Activated naive CD4-positive, alpha-beta T cell (primary cell): ENCODE results near the gene NEB.
"Not testable (repeated sequence)": the region's sequence is repeated elsewhere in the genome, so short reads cannot be mapped to it uniquely, and the experiment has no call there.

Experiments used
- DNase-seq, 4 experiments: peaks; one replicate each; lab custom pipeline; 2025; lab: John Stamatoyannopoulos, UW

The NEB gene

DNA sequence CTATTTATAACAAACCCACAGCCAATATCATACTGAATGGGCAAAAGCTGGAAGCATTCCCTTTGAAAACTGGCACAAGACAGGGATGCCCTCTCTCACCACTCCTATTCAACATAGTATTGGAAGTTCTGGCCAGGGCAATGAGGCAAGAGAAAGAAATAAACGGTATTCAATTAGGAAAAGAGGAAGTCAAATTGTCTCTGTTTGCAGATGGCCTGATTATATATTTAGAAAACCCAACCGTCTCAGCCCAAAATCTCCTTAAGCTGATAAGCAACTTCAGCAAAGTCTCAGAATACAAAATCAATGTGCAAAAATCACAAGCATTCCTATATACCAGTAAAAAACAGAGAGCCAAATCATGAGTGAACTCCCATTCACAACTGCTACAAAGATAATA, 176.4 kb downstream of the NEB start:
- DNase-seq: not testable (repeated sequence)

DNA sequence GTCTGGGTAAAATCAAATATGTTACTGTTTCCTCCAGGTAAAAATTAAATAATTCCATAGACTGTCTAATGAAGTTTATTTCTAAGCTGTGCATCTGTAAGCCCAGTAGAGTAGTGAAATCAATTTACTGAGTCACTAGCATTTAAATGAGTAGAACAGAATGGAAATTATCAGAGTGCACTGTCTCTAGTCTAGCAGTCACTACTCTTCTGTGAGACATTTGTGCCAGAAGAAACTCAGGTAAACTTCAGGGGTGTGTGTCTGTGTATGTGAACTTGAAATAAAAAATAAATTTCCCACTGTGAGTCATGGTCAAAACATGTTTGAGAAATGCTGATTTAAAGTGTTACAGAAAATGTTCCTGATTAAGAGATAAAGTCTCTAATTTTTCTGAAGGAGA, 178.2 kb downstream of the NEB start:
- no peak for DNase-seq

DNA sequence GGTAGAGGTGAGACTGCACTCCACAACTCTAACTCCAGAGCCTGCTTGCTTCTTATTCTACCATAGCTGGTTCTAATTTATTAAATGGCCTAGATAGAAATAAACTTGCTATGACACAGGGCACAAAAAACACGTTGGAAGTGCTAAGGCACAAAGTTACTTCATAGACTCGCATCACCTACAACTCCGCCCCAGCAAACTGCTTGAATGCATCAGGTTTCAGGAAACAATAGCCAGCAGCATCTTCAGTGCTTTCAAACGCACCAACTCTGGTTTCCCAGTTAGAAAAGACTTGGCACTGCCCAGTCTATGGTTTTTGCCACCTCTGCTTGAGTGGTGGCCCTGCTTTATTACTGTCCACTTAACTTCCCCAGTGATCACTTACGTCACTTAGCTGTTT, 182.0 kb downstream of the NEB start:
- DNase-seq: no peak

DNA sequence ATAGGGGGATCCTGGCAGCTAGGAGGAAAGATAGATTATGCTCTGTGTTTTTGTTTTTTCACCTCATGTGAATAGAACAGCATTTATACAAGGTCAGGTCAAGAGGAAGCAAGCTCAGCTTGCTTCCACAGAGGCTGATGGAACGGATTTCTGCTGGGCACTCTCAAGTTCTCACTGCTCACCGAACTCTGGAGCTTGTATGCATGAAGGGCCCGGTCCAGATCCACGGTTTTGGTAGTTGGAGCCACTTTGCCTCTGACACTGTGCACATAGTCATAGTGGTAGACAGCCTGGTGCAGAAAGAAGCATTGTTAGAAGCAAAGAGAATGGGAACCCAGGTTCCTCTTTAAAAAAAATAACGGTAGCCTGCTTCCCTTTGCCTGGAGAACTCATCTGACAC, 182.7 kb downstream of the NEB start:
- DNase-seq: no peak

DNA sequence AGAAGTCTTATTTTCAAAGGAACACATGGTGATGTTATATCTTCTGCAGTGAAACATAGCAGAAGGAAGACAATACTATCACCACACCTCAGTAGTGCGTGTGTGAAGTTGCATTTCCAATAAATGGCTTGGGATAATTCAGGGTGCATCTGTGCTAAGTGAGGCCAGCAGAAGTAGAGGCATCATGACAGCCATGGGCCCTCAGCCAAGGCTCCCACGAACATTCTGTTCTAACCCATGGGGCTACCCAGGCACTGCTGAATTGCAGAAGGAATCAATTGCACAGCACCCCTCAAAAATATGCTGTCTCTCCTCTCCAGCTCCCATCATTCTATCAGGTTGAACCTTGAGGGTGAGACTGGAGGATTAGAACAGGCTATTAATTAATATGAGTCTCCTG, 185.1 kb downstream of the NEB start:
- DNase-seq: no peak

DNA sequence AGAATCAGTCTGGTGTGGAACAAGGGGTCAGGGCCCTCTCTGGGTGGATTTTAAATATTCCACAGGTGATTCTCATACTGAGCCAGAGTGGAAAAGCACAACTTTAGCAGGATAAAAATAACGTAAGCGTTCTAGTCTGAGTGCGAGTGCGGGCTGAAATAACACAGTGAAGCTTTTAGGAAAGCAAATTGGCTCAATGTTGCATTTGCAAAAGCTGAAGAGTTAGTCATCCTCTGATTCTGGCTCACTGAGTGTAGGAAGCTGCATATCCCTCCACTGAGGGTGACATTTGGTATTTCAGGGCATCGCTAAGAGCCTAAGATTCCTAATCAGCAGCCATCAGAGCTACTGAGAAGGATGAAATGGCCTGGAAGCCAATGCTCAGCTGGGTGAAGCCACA, 189.8 kb downstream of the NEB start:
- DNase-seq: no peak

DNA sequence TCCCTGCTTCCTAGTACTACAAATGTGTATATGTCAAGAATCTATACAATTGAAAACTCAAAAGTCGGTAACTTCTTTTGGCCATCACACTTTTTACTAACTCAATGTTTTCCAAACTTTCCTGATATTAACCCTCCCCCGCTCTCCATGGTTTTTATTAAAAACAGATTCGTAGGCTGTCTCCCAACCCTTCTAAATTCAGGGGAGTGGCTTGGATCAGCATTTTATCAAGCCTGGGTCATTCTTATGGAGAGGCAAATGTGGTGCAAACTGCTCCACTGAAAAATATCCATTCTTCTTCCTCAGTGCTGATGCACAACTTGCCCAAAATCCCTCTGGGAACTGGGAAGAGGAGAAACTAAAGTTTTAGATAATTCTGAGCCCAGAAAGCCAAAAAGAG, 190.4 kb downstream of the NEB start:
- DNase-seq: no peak

DNA sequence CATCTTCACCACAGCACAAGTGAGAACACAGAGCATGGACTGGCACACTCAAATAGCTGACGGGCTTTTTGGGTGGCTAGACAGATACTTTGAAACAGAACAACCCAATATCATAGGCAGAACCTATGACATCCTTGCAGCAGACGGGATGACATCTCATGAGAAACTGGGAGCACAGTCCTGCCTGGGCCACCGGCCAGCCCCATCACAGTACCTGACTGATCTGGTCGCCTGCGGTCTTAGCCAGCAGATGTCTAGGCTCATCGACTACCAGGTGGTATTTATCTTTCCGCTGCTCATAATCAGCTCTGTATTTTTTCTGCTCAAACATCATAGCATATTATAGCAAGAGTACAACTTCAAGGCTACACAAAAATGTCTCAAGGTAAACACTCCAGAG, 200.3 kb downstream of the NEB start:
- no peak for DNase-seq

DNA sequence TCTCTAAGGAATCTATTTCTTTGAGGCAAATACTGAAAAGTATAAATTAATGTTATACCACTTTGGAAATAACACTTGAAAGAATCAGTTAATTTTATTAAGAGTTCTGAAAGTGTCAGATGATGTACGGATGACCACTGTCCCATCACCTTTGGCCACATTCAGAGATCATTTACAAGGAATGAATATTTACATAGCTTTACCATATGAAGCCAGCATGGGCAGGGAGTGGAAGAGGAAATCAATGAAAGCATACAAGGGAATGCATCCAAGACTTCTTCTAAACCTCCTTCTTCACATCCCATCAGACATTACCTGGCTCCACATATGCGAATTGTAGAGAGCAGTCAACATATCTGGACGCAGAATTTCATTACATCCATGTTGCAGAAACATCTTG, 201.1 kb downstream of the NEB start:
- DNase-seq: no peak

DNA sequence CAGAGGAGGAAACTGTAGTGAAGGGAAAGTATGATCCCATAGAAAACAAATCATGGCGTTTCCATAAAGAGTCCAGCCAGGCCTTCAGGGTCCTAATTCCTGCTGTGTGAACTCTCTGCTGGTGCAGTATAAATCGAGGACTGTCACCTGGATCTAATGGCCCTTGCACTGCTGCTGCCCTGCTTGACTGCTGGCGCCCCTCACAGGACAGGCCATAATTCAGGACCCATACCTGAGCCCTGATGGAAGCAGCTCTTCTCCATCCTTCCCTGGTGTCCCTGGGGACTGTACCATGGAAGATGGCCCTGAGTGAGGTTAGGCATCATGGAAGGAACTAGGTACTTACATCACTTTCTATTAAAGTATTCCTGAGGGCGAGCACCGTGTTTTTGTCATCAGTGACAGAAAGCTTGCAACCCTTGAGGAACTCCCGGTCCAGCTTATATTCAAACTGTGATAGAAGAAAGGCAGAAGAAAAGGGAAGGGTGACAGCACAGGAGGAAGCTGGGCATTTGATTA, 207.6 kb downstream of the NEB start:
- no peak for DNase-seq

DNA sequence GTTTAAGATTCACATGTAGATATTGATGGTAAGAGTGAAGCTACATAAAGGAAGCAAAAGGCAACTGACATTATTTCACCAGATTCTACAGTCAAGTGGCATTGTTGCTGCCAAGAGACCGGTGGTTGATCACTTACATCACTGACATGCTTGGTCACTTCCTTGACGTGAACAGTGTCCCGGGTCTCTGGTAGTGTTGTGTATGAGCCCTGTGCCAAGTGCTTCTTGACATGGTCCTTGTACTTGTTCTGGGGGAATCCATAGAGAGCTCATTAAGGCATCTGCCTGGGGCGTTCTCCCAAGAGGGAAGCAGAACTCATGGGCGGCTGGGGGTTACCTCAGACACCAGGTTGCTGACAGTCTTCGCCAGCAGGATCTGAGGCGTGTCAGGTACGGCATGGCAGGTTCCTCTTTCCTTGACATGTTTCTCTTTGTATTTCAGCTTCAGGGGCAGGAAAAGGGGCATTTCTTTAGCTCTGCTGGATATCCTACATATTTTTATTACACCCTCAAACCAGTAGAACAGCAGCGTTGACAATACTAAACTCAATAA, 208.4 kb downstream of the NEB start:
- no peak for DNase-seq

DNA sequence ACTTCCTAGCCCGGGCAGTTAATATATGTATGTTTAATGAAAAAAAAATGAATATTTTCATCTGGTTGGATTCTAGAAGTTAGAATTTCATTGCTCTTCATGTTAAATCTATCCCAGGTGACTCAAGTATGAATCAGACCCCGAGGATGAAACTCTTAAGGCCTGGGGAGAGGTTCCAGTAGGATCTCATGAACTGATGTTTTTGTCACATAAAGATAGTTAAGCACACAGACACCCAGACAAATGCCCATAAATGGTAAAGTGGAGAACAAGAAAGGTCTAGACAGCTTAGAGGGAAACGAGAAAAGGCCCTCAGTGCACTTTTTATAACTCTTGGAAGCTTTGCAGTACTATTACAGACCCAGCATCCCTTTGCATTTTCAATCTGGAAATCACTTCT, 210.4 kb downstream of the NEB start:
- no peak for DNase-seq

DNA sequence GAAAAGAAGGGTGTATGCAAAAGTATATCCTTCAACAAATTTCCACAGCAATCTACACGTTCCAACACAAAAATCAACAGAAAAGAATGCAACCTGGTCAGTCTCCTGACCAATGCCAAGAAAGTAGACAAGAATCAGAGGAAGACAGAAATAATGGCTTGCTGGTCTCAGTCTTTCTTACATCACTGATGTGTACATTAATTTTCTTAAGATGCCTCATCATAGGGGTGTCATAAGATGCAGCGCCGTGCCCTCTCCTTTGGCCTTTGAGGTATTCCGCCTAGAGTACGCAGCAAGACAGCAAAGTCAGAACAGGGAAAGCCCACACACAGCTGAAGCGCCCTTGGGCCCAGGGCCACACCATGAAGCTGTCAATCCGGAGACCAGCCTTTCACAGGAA, 211.7 kb downstream of the NEB start:
- no peak for DNase-seq

DNA sequence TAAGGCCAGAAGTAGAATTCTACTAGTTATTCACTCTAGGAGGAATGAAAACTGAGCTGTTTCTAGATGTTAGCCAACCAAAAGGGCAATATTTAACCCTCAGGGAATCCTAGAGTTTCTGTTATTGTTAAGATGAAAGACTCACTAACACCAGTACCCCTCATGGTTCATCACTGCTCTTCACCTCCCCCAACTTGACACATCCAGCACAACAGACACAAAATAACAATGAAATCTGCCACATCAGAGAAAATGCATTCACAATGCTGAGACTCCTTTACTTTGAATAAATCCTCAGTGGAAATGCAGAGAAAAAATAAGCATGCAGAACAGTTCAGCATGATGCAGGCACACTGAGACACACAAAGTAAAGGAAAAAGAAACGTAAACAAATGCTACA, 213.3 kb downstream of the NEB start:
- DNase-seq: no peak

DNA sequence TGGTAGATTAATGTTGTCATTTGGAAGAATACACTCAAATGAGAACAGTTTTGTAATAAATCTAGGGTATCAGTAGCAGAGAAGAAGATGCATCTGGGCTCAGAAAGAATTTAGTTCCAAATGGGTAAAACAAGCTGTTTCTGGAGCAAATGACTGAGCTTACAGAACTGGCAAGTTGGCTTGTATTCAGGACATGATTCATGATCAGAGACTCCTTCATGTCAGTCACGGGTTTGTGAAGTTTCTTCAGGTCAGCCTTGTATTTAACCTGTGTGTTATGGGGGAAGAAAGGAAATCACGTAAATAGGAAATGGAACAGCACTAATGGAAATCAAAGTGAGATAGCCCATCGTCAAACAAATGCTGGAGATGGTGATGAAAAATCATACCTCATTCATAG, 215.5 kb downstream of the NEB start:
- no peak for DNase-seq

DNA sequence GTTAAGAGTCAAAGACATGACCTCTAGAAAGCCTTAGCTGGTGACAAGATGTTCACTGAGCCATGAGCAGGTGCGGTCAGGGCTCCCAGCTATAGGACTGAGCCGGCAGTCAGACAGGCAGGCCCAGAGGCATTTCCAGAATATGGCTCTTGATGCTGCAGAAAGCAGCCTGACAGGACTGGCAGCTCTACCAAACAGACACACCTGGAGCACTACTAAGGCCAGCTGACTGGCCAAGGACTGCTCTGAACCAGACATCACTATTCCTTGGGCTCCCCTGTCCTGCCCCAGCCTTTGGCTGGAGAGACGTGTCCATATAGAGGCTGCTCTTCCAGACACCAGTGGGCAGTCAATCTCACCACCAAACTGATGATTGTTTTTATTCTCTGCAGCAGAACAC, 225.8 kb downstream of the NEB start:
- DNase-seq: no peak

DNA sequence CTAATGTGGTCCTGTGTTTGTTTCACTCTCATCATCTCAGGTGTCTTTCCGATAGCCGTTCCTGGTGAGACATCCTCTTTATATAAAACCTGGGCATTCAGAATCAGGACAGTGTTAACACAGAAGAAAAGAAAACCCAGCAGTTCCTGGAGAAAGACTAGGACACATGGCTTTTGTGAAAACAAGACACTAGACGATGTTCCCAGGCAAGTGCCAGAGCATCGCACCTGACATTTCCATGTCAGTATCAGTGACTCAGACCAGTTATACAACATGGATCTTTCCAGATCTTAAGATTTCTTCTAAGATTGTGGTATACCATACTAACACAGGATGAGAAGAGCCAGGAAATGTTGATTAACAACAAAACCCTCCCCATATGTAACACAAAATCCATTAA, 228.1 kb downstream of the NEB start:
- no peak for DNase-seq

DNA sequence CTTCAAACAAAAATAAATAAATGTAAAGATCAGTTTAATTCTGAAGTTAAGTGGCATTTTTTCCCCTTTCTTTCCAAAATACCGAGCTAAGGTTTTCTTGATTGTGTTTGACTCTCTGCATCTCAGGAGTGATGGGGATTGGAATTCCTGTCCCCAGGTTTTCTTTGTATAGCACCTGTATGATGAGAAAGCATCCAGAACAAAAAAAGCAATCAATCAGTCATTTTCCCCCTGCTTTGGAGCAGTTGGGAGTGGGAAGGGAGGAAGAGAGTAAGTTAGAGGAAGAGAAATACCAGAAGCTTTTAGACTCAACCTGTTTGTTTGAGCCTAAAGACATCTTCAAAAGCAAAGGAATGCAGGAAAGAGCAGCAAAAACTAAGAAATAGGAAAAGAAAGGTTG, 236.1 kb downstream of the NEB start:
- no peak for DNase-seq

DNA sequence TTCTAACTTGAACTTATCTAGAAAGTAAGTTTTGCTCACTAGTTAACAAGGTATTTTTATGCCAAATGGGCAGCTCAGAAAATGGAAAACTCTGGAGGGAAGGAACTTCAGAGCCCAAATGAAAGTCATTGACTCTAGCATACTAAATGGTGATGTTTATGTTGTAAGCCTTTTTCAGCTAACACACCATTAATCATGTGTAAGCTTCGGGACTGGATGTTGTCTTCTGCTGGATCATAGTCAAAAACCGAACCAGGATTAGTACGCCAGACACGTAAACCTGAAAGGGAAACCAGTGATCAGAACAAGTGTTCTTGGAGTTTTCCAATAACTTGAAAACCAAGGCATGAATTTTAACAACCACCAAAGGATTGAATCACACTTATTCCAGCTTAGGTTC, 242.8 kb downstream of the NEB start:
- DNase-seq: no peak

DNA sequence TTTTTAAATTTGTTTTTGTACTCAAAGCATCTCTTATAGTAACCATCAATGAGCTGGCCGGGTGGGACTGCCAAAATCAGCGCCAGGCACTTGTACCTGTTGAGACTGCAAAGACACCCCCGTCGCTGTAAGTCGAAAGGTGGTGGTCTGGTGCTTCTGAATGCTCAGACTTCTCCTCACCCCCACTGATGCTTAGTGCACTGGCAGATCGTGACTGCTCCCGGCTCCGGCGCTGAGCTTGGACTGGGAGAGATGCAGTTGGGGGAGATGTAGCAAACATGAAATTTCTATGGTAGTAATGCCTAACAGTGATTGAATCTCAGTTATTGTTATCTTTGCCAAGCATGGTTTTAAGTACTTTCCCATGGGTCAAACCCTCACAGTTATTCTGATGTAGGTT, 244.0 kb downstream of the NEB start:
- no peak for DNase-seq

DNA sequence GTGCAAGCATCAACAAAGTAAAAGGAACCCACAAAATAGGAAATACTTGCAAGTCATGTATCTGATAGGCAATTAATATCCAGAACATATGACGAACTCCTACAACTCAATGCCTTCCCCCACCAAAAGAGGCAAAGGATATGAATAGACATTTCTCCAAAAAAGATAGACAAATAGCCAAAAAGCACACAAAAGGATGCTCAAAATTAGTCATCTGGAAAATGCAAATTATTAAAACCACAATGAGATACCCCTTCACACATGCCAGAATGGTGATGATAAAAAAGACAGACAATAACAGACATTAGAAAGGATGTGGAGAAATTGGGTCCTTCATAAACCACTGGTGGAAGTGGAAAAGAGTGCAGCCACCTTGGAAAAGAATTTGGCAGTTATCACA, 248.2 kb downstream of the NEB start:
- DNase-seq: no peak

DNA sequence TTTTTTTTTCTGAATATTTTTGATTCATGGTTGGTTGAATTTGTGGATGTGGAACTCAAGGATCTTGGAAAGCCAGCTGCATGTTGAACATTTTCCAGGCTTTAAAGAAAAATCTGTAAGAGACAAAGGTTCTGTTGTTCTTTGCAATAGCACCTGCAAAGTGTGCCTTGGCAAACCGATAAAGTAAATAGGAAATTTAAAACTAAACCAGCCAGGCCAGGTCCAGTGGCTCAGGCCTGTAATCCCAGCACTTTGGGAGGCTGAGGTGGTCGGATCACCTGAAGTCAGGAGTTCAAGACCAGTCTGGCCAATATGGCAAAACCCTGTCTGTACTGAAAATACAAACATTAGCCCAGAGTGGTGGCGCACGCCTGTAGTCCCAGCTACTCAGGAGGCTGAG, 250.2 kb downstream of the NEB start:
- DNase-seq: no peak

DNA sequence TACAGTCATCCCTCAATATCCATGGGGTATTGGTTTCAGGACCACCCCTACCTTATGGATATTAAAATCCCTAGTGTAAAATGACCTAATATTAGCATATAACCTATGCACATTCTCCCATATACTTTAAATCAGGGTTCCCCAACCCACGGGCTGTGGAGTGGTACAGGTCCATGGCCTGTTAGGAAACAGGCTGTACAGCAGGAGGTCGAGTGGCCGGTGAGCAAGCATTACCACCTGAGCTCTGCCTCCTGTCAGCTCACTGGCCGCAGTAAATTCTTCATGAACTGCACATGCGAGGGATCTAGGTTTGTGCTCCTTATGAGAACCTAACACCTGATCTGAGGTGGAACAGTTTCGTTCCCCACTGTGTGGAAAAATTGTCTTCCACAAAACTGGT, 250.7 kb downstream of the NEB start:
- no peak for DNase-seq

DNA sequence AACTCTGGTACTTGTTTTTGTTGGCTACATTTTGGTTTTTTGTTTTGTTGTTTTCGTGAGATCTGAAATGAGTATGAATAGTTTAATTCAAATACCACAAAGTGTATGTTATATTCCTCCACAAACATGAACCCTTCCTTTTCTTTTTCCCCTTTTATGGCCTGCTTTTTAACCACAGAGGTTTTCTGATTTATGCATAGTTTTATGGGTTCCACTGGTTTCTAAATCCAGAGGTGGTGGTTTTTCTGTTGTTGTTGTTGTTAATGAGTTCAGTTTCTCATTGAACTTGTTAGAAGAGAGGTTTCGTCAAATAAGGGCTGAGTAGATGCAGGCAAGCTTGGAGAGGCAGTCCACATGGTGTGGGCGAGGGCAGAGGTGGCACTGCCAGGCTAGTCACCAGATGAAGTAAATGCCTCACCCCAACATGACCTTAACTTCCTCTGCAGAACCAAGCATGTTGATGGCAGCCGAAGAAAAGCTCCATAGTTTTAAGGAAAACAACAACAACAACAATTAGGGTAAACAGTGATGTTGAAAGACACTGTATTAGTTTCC, 252.0 kb downstream of the NEB start:
- no peak for DNase-seq

DNA sequence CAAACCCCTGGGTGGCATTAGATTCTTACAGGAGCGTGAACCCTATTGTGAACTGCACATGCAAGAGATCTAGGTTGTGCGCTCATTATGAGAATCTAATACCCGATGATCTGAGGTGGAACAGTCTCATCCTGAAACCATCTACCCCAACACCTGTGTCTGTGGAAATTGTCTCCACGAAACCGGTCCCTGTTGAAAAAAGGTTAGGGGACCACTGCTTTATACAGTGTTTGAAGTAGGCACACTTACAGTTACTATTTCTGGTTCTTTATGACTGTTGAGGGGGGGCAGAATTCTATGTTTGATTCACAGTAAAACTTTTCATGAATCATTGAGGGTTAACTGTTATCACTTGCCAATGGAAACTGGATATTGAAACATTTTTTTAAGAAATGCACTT, 252.5 kb downstream of the NEB start:
- no peak for DNase-seq
